Mesenchymal stem cell (in vitro differentiated cells and primary cell): ENCODE measurements around the gene CNTNAP2.

ENCODE experiments used
- DNase-seq: peaks from one replicate; pipeline ENCODE4 v3.0.0-alpha.2; 2013
- H2AFZ ChIP-seq: one replicate; pipeline ENCODE4 v1.6.1; 2013; ENCODE audit warnings: low read depth, mild to moderate bottlenecking, control low read depth, inconsistent platforms, low read length, moderate library complexity
- H2AK5ac ChIP-seq: 2 replicates; pipeline ENCODE4 v1.6.1; 2013; ENCODE audit warnings: low read length, moderate library complexity, mild to moderate bottlenecking, inconsistent platforms; ENCODE audit not compliant: severe bottlenecking
- H2BK120ac ChIP-seq: one replicate; pipeline ENCODE4 v1.6.1; 2013; ENCODE audit warnings: low read depth, mild to moderate bottlenecking, inconsistent platforms, low read length, moderate library complexity
- H2BK12ac ChIP-seq, 2 experiments: one replicate each; pipeline ENCODE4 v1.6.1; 2013; ENCODE audit warnings: inconsistent platforms in 2 of 2, low read length in 2 of 2, mild to moderate bottlenecking in 2 of 2, moderate library complexity in 2 of 2, control low read depth in 1 of 2
- H2BK15ac ChIP-seq: one replicate; pipeline ENCODE4 v1.6.1; 2013; ENCODE audit warnings: mild to moderate bottlenecking, low read depth, inconsistent platforms; ENCODE audit not compliant: poor library complexity, severe bottlenecking
- H2BK5ac ChIP-seq: 2 replicates; pipeline ENCODE4 v1.6.1; 2013; ENCODE audit warnings: low read depth, mild to moderate bottlenecking, low read length, control low read depth, inconsistent platforms; ENCODE audit not compliant: poor library complexity, severe bottlenecking
- H3K14ac ChIP-seq, 2 experiments: one replicate each; pipeline ENCODE4 v1.6.1; 2013; ENCODE audit warnings: inconsistent platforms in 2 of 2, low read length in 2 of 2, control low read depth in 1 of 2, mild to moderate bottlenecking in 1 of 2, moderate library complexity in 1 of 2
- H3K18ac ChIP-seq, 2 experiments: one replicate each; pipeline ENCODE4 v1.6.1; 2013; ENCODE audit warnings: inconsistent platforms in 2 of 2, low read length in 2 of 2, control low read depth in 1 of 2, low read depth in 1 of 2, mild to moderate bottlenecking in 1 of 2
- H3K23ac ChIP-seq, 2 experiments: one replicate each; pipeline ENCODE4 v1.6.1; 2013; ENCODE audit warnings: inconsistent platforms in 2 of 2, low read length in 2 of 2, mild to moderate bottlenecking in 2 of 2, moderate library complexity in 2 of 2, control low read depth in 1 of 2
- H3K27ac ChIP-seq: 2 replicates; pipeline ENCODE4 v1.5.1; 2013; ENCODE audit warnings: mild to moderate bottlenecking, moderate library complexity, low read length, control low read depth, inconsistent platforms; ENCODE audit not compliant: poor library complexity, severe bottlenecking
- H3K27me3 ChIP-seq, 2 experiments: 2 replicates each; pipeline versions ENCODE4 v1.6.1 to v1.7.0; 2013; ENCODE audit warnings: low read length in 2 of 2, mild to moderate bottlenecking in 2 of 2, moderate library complexity in 2 of 2, control low read depth in 1 of 2, inconsistent platforms in 1 of 2; ENCODE audit not compliant: control insufficient read depth in 1 of 2, insufficient read depth in 1 of 2
- H3K36me3 ChIP-seq, 2 experiments: 2 replicates each; pipeline versions ENCODE4 v1.6.1 to v1.7.0; 2013; ENCODE audit warnings: low read length in 2 of 2, control low read depth in 1 of 2, inconsistent platforms in 1 of 2, low read depth in 1 of 2, mild to moderate bottlenecking in 1 of 2; ENCODE audit not compliant: insufficient read depth in 2 of 2, control insufficient read depth in 1 of 2
- H3K4ac ChIP-seq, 2 experiments: one replicate each; pipeline ENCODE4 v1.6.1; 2013; ENCODE audit warnings: inconsistent platforms in 2 of 2, low read length in 2 of 2, mild to moderate bottlenecking in 2 of 2, moderate library complexity in 2 of 2, control low read depth in 1 of 2, low read depth in 1 of 2
- H3K4me1 ChIP-seq: 2 replicates; pipeline ENCODE4 v1.6.1; 2013; ENCODE audit warnings: low read depth, low read length, control low read depth; ENCODE audit not compliant: control insufficient read depth, insufficient read depth
- H3K4me2 ChIP-seq: 2 replicates; pipeline ENCODE4 v1.6.1; 2013; ENCODE audit warnings: low read length, mild to moderate bottlenecking, inconsistent platforms; ENCODE audit not compliant: poor library complexity, severe bottlenecking
- H3K4me3 ChIP-seq, 2 experiments: 2 replicates each; pipeline versions ENCODE4 v1.5.1 to v1.7.0; 2013; ENCODE audit warnings: low read length in 2 of 2, mild to moderate bottlenecking in 2 of 2, control low read depth in 1 of 2, low read depth in 1 of 2; ENCODE audit not compliant: insufficient read depth in 1 of 2
- H3K79me1 ChIP-seq: replicated peaks from 2 replicates; pipeline ENCODE4 v1.6.1; 2013; ENCODE audit warnings: mild to moderate bottlenecking, control low read depth, low read length, inconsistent platforms; ENCODE audit not compliant: poor library complexity, severe bottlenecking
- H3K9ac ChIP-seq: 2 replicates; pipeline ENCODE4 v1.7.0; 2013; ENCODE audit warnings: mild to moderate bottlenecking, low read length, moderate library complexity
- H3K9me3 ChIP-seq: 2 replicates; pipeline ENCODE4 v1.7.0; 2013; ENCODE audit warnings: mild to moderate bottlenecking, low read length; ENCODE audit not compliant: control insufficient read depth
- H4K8ac ChIP-seq: one replicate; pipeline ENCODE4 v1.6.1; 2013; ENCODE audit warnings: inconsistent platforms, mild to moderate bottlenecking, low read length, moderate library complexity
- H4K91ac ChIP-seq: one replicate; pipeline ENCODE4 v1.6.1; 2013; ENCODE audit warnings: mild to moderate bottlenecking, low read length, inconsistent platforms
- WGBS: methylation state at CpG from one replicate; pipeline ENCODE4 v1.1.7; 2013; ENCODE audit warnings: mixed read lengths; 5-methylcytosine and 5-hydroxymethylcytosine counted together

Gene CNTNAP2

DNA sequence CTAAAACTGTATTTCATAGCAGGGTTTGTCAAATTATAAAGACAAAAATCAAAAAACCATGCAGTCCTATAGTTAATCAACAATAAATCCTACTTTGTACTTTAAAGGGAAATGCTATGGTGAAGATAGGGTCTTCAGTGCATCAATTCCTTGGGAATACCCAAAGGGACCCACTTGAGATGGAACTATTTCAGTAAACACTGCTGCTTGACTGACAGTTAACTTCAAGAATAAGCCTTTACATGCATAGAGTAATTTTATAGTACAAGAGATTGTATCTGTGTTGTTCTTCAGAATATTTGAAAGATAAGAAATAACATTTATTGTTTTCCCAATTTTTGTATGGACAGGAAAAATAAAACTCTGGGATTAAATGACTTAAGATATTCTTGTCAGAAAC, 1179.6 kb downstream of the CNTNAP2 start:
- Histone ChIP-seq H3K4me1 (no peaks in the 10 kb centered on the region), H3K79me1 (no peaks in the 10 kb centered on the region), H3K4me2 (no peak overlapping the region), H2BK5ac (no peak overlapping the region), H3K18ac (no peak overlapping the region), H3K9ac (no peak overlapping the region), H3K9me3 (no peaks in the 10 kb centered on the region), H3K4ac (no peak overlapping the region), H3K36me3 (no peaks in the 10 kb centered on the region), H3K27ac (no peak overlapping the region), H2AK5ac (no peak overlapping the region), H2BK12ac (no peak overlapping the region), H4K91ac (no peak overlapping the region), H3K23ac (no peak overlapping the region), H2BK120ac (no peak overlapping the region), H4K8ac (no peak overlapping the region), H2AFZ (no peak overlapping the region), H3K14ac (no peak overlapping the region), H3K4me3 (no peak overlapping the region), H3K27me3 (no peaks in the 10 kb centered on the region), H2BK15ac (no peak overlapping the region)
- no peak for DNase-seq

- no peak overlapping the region for H3K27ac ChIP-seq
- H2BK12ac ChIP-seq = no peak overlapping the region
- H2AK5ac ChIP-seq = no peak overlapping the region
- no peak overlapping the region for H2BK5ac ChIP-seq
- no peak overlapping the region for H4K91ac ChIP-seq
- H3K79me1 ChIP-seq = no peaks in the 10 kb centered on the region
- no peak overlapping the region for H3K4me2 ChIP-seq
- no peak overlapping the region for H2BK15ac ChIP-seq
- no peaks in the 10 kb centered on the region for H3K4me1 ChIP-seq
- H3K4me3 ChIP-seq = no peak overlapping the region
- H3K4ac ChIP-seq = no peak overlapping the region
- no peak overlapping the region for H4K8ac ChIP-seq
- no peak overlapping the region for H3K23ac ChIP-seq
- no peak overlapping the region for H2BK120ac ChIP-seq
- H3K9ac ChIP-seq = no peak overlapping the region
- H3K14ac ChIP-seq = no peak overlapping the region
- 79% methylated on average over 1 of the region's 1 CpG for WGBS
- no peaks in the 10 kb centered on the region for H3K27me3 ChIP-seq
- DNase-seq = no peak
- no peaks in the 10 kb centered on the region for H3K36me3 ChIP-seq
- H3K9me3 ChIP-seq = no peaks in the 10 kb centered on the region
- no peak overlapping the region for H3K18ac ChIP-seq
- H2AFZ ChIP-seq = no peak overlapping the region
Observed at GRCh38 chr7:147296986-147297385, 1180.4 kb downstream of the CNTNAP2 start.

DNA sequence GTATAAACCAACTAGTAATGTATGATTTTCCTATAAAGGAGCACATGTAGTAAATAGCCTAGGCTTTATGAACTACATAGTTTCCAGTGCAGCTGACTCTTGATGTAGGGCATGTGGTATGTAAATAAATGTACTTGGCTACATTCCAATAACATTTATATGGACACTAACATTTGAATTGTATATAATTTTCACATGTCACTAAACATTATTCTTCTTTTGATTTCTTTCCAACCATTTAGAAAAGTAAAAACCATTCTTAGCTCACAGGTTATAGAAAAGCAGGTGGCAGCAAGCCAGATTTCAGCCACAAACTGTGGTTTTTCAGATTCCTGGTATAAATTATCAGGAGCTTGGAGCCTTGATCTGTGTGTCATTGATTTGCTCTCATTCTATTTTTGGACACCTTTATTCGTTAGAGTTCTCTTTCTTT, 1182.0 kb downstream of the CNTNAP2 start:
- Histone ChIP-seq H2BK12ac (no peak overlapping the region), H3K18ac (no peak overlapping the region), H4K8ac (no peak overlapping the region), H3K79me1 (no peaks in the 10 kb centered on the region), H2BK5ac (no peak overlapping the region), H3K4me3 (no peak overlapping the region), H3K14ac (no peak overlapping the region), H3K4ac (no peak overlapping the region), H2AK5ac (no peak overlapping the region), H3K23ac (no peak overlapping the region), H3K27ac (no peak overlapping the region), H2BK15ac (no peak overlapping the region), H3K4me2 (no peak overlapping the region), H2BK120ac (no peak overlapping the region), H3K9ac (no peak overlapping the region), H2AFZ (no peak overlapping the region), H4K91ac (no peak overlapping the region), H3K36me3 (no peaks in the 10 kb centered on the region), H3K27me3 (no peaks in the 10 kb centered on the region), H3K9me3 (no peaks in the 10 kb centered on the region), H3K4me1 (no peaks in the 10 kb centered on the region)
- DNase-seq = peak; percentile 1
- 50% methylated on average over 1 of the region's 1 CpG for WGBS

DNA sequence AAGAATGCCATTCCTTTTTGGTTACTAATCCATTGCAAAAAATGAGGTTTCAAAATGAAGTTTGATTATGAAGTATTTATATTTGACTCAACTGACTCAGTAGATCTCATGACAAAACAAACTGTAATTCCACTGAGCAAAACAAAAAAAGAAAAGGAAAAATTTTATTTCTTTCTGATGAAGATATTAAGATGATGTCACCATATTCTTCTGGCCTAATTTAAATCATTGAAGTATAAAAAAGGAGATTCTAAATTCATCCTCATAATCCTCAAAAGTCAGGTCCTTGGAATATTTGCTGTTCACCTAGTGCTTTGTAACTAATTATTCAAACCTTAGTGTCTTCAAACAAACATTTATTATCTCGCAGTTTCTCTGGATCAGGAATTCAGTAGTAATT, 1183.7 kb downstream of the CNTNAP2 start:
- Histone ChIP-seq H2BK5ac (no peak overlapping the region), H3K9me3 (peaks cover 4% of the 10 kb centered on the region), H4K91ac (no peak overlapping the region), H3K4me1 (no peaks in the 10 kb centered on the region), H3K18ac (no peak overlapping the region), H3K23ac (no peak overlapping the region), H2AFZ (no peak overlapping the region), H3K79me1 (no peaks in the 10 kb centered on the region), H3K14ac (no peak overlapping the region), H2BK15ac (no peak overlapping the region), H3K27ac (no peak overlapping the region), H3K9ac (no peak overlapping the region), H3K4me2 (no peak overlapping the region), H4K8ac (no peak overlapping the region), H2BK120ac (no peak overlapping the region), H3K4me3 (no peak overlapping the region), H2BK12ac (no peak overlapping the region), H3K4ac (no peak overlapping the region), H3K27me3 (no peaks in the 10 kb centered on the region), H2AK5ac (no peak overlapping the region), H3K36me3 (no peaks in the 10 kb centered on the region)
- no peak for DNase-seq
- WGBS = 83% methylated on average over 1 of the region's 1 CpG
